GM08714 (cell line): ENCODE measurements around the gene CTBP2.

Experiments
- H3K4me3 ChIP-seq: fragments of 200-500 bp; sonication (Bioruptor generic); 2 replicates; pipeline ENCODE4 v1.5.1; 2014; ENCODE audit warnings: mild to moderate bottlenecking, low read length, inconsistent platforms
- ZNF274 ChIP-seq: IDR thresholded peaks from 2 replicates; pipeline ENCODE4 v1.6.1; 2012; ENCODE audit warnings: mild to moderate bottlenecking, low read depth, low read length

The CTBP2 gene

DNA sequence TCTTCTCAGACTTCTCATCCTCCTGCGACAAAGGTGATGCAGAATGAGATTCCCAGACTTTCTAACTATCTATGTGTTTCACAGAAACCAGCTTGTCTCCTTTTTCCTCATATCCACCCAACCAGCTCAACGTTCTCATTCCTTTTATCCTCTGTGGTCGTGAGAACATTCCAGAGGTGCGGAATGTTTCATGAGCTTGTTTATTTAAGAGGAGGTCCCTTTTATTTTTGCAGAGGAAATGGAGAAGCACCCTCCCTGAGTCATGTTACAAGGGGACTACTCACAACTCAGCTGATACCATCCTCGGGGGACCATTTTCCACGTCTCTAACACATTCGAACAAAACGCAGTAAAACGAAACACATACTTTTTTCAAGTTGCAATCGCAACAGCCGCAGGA, 125.2 kb downstream of the CTBP2 start:
- H3K4me3 ChIP-seq = no peak overlapping the region

DNA sequence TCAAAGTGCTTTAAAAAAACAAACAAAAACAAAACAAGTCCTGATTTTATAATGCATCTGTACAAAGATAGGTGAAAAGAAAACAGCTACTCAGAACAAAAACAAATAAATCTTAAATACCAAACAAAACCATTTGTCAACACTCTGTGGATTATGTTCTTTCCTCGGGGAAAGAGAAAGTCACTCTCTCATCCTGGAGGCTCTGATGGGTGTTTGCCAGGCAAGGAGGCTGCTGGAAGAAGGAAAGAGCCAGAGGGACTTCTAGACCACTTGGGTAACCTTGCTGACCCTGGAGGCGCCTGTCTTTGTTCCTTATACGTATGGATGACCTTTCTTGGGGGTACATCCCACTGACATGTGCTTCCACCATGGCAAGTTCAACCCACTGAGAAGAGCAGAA, 125.7 kb downstream of the CTBP2 start:
- H3K4me3 ChIP-seq = no peak overlapping the region
- no peak for TF ChIP-seq ZNF274

More for the DNA sequence above, 125.2 kb downstream of the CTBP2 start:
- TF ChIP-seq ZNF274 = no peak

DNA sequence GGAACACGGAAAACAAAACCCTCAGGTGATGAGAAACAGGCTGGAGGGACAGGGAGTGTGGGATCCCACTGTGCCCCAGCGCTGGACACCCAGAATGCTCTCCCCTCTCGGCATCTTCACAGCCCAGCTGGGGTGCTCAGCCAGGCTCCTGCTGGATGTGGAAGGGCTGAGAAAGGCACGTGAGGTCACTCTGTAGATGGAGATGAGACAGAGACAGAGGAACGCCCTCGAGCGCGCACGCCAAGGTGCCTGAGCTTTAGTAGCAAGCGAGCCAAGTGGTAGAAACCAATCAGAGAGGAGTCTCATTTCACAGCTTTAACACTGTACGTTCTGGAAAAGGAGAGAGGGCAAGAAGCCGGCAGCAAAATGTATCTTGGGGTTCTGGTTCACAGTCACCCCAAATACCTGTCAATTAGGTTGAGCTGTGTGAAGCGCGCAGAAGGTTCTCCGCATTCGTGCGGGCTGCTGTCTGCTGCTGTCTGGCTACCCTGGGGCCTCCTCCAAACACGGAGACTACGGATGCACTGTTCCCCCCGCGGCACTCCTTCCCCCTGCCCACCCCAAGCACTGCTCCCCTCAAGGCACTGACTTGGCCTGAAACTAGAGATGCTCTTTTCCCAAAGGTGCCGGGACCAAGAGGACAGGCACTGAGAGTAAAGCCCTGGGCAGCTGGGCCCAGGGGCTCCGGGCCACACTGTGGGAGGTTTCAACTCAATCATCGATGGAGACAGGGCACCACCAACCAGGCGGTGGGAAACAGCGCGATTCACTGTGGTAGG, 127.0 kb downstream of the CTBP2 start:
- no peak overlapping the region for H3K4me3 ChIP-seq
- no peak for TF ChIP-seq ZNF274

DNA sequence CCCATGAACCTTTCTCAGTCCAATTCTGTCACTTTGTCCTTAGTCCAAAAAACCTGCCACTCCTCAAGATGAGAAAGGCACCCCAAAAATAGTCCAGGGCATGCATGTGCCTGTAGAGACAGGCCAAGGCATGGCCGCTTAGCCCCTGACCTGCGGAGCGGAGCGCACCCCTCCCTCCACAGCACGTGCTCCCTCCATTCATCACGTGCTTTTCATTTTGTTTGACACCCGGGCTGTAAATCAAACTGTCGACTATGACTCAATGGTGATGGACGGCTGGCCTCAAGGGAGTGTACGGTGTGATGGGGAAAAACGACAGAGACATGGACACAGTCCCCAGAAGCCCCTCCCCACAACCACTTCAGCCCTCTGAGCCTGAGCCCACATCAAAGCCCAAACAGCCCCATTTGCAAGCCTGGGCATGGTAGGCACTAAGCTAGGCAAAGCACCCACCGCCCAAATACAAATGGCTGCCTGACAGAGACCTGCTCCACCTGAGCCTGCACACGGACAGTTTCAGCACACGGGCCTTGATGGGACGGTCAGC, 127.8 kb downstream of the CTBP2 start:
- no peak for TF ChIP-seq ZNF274
- no peak overlapping the region for H3K4me3 ChIP-seq

DNA sequence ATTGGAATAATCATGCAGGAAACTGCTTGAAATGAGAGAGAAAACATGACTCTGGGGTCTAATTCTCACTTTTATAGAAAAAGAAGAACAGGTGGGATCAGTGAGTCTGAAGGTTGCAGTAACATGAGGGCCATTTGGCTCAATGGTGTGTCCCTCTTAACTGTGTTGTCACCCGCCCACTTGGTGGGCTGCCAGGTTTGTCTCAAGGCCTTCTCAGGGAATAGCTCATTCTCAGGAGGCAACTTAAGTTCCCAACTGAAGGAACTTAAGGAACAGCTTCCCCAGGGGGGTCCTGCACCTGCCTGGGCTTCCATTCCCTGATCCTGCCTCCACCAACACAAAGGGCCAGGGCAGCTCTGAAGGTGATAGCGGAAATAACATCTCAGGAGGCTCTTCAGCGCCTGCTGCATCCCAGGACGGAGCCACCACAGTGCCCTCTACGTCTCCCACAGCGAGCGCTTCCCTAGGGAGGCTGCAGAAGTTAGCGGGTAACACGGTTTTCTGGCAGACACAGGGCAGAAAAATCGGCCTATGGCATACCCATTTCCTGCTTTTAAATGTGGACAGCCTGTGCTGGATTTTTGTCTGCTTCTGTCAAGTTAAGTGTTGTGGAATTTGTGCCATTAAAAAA, 129.7 kb downstream of the CTBP2 start:
- TF ChIP-seq ZNF274 = no peak
- no peak overlapping the region for H3K4me3 ChIP-seq

DNA sequence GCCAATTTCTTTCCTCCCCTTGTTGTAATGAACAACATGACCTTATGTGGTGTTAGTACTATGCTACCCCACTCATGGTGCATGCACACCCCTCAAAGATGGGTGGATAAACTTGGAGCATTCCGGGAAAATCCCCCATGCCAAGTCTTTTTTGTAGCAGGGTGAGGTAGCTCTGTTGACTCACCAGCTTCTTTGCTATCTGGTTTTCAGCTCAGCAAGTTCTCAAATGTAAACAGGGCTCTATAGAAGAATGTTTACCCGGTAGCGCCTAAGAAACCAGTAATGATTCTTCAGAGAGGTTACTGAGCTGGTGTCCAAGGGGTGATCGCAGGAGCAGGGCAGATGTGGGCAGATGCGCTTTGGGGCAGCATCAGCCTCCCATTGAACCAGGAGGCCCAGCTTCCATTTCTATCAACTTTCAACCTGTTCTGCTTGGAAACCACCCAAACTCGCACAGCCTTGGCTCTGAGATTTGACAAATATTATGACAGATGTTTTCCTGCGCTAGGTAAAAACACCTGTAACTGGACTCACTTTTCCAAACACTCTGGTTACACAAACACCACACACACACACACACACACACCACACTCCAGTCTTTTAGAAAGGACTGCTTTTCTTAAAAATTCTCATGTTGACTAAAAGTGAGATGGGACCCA, 130.7 kb downstream of the CTBP2 start:
- no peak for TF ChIP-seq ZNF274
- no peak overlapping the region for H3K4me3 ChIP-seq

DNA sequence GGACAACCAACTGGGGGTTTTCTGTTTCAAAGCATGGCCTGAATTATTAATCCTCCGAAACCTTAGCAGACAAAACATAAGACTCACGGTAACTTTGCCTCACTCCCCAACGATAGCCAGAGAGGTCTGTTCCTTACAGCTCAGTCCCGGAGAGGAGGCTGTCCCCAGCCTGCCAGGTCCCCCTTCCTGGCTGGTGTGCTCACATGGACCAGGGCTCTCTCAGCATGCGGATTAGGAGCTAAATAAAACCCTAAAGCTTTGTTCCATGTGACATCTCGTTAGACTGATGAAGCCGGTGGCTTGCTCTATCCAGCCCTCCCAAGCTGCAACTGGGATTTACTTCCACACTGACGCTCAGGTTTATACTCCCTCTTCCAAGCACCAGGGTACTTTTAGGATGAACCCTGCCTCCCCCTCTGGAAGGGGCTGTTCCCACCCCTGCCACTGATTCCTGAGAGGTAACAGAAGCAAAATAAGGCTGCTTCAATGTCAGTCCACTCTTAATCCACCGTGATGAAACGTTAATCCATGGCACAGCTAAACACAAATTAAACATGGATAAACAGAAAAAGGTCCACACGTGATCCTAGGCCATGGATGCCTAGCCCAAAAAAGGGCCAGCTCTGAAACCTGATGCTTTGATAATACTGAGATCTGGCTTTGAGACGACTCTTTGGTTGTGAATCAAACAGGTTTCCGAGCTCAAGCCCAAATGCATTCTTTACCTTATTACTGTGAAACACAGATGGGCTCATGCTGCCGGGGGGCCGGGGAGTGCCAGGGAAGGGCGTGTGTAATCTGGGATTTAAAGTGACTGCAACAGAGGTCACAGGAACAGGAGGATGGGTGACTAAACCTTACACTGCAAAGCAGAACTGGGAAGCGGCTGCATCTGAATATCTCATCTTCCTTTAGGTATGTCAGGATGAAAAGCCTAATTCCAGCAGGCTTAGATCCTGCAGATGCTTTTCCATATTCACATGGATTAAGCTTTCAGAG, 132.2 kb downstream of the CTBP2 start:
- H3K4me3 ChIP-seq = no peak overlapping the region
- TF ChIP-seq ZNF274 = no peak

DNA sequence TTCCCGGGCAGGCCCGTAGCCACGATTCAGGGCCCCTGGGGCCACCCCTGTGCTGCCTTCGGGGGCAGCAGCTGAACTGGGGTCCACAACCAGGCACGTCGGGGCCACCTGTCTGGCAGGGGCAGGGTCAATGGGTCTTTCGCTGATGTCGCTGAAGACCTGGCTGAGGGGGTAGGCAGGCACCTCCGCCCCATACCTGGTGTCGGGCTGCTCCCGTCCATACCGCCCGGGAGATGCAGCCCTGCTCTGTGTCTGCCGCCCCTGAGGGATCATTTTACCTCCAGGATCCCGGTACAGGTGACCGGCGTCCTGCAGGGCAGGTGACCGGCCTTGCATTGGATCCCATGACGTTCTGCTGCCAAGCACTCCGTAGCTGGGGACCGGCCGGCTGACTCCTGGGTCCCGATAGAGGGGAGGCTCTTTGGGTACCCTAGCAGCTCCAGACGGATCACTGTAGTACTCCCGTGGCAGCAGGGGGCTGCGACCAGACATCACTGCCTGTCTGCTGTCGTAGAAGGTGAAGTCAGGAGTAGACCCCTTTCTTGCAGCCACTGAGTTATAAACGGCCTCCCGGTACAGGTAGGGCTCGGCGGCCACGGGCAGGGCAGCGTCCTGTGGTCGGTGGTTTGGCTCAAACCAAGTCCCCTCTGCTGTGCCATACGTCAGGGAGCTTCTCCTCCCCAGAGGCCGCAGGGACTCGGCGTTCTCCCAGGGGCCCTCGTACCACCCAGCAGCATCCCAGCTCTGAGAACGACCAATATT, 133.2 kb downstream of the CTBP2 start:
- TF ChIP-seq ZNF274 = no peak

DNA sequence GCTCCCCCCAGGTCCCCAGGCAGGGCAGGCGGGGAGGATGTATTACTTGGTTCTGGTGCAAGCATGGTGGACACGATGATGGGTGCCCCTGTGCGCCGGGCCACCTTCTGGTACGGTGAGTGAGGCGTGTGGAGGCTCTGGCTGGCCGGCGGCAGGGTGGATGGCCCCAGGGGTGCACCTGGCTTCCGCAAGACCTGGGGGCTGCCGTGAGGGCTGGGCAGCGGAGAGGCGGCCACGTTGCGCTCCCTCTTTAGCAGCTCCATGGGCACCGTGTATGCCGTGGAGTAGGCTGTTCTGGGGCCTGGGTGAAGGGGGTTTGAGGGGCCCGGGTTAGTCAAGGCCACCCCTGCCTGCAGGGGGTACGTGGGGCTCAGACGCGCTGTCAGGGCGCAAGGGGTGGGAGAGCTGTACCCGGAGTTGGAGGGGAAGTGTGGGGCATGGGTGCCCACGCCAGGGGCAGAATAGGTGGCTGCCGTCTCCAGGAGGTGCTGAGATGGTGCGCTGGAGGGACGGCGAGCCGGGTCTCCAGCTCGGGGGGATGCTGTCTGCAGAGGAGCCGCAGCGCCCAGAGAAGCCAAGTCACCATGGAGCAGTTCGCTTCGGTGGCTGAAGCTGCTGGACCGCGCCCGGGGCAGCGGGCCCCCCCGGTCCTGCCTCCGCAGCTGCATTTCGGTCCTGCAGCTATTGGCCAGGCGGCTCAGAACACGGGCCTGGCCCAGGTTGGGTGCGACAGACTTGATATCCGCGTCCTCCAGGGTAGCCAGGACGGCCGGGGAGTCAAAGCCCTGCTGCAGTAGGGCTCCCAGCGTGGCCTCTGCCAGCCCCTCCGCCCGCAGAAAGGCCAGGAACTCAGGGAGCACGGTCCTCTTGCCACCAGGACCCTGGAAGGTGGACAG, 134.1 kb downstream of the CTBP2 start:
- H3K4me3 ChIP-seq = no peak overlapping the region
- no peak for TF ChIP-seq ZNF274

More for the DNA sequence above, 133.2 kb downstream of the CTBP2 start:
- H3K4me3 ChIP-seq = no peak overlapping the region

DNA sequence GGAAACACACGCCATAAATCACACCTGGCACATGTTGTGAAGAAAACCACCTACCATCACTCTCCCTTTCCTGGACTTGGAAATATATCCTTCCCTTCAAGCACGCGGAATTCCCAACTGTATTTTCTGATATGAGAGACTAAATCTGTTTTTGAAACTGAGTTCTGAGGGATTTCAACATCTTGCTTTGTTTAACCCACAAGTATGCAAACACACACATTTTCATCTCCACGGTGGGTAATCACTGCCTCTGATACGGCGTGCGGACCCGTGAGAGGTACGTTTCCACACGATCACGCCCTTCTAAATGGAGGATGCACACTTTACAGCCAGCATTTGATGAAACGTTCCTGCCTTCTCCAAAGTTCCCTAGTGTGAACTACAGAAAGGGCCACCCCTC, 135.0 kb downstream of the CTBP2 start:
- H3K4me3 ChIP-seq = no peak overlapping the region
- TF ChIP-seq ZNF274 = no peak

DNA sequence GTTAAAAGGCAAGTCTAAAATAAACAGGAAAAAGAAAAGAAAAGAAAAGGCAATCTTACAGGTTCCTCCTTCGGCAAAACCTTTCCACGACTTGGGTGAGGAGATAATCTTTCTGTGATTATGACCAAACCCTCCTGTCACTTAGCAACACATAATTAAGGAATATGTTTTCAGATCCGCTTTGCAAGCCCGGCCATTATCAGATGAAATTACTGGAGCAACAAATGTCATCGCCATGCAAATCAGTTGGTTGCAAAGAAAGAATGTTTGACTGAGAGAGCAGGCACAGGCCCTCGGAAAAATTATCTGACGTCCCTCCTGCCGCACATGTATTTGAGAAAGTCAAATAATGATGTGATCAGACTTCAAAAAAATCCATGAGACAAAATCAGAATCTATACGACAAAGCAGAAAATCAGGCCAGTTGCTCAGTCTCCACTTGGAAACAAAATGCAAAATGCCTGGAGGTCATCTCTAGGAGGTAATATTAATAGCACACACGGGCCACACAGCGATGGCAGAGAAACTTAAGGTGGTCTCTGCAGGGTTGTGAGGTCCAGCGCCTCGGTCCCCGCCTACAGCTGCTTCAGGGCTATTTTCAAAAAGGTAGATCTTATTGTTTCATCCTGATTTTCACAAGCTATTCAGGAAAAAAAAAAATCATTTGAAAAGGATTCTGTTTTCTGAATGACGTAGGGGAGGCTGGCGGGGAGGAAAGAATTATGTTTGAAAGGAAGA, 135.7 kb downstream of the CTBP2 start:
- H3K4me3 ChIP-seq = no peak overlapping the region
- no peak for TF ChIP-seq ZNF274
